Cardiac septum (tissue), 1 donor: ENCODE data around the gene DEPDC7. TPM values are rescaled to one million over a fixed set of nuclear protein-coding genes. Genes with fewer than 3 reads are reported as not detected.
"Not testable (repeated sequence)": the region's sequence is repeated elsewhere in the genome, so short reads cannot be mapped to it uniquely, and the experiment has no call there.

Experiments used
- DNase-seq: peaks from one replicate; pipeline ENCODE4 v3.0.0-alpha.2; 2020; ENCODE audit warnings: low spot score
- intact Hi-C: fragments of 100-400 bp; cut with DNase I; formaldehyde crosslinking; loops from one replicate; pipeline ENCODE4 v1.14.0; 2022
- long read RNA-seq: library from polyadenylated mRNA; unstranded; transcript quantifications from one replicate; pipeline ENCODE4 v2.0.0, GENCODE V29; 2021
- total RNA-seq: library from RNA; stranded (reverse); fragmentation: NEBNext Ultra II Directional; extraction: Animal tissue kit (Norgen Biotek cat#: 25700); gene quantifications from one replicate; pipeline ENCODE4 v1.2.1, GENCODE V29; 2021
- donor health status: DM: no; HTN: no; CAD: no.

Gene DEPDC7
- 0.30 TPM for total RNA-seq
- long read RNA-seq, partial matches to known transcripts = 0 of 1 reads
- long read RNA-seq, other reads (novel, unspliced or antisense) = 0 of 1 reads

DNA sequence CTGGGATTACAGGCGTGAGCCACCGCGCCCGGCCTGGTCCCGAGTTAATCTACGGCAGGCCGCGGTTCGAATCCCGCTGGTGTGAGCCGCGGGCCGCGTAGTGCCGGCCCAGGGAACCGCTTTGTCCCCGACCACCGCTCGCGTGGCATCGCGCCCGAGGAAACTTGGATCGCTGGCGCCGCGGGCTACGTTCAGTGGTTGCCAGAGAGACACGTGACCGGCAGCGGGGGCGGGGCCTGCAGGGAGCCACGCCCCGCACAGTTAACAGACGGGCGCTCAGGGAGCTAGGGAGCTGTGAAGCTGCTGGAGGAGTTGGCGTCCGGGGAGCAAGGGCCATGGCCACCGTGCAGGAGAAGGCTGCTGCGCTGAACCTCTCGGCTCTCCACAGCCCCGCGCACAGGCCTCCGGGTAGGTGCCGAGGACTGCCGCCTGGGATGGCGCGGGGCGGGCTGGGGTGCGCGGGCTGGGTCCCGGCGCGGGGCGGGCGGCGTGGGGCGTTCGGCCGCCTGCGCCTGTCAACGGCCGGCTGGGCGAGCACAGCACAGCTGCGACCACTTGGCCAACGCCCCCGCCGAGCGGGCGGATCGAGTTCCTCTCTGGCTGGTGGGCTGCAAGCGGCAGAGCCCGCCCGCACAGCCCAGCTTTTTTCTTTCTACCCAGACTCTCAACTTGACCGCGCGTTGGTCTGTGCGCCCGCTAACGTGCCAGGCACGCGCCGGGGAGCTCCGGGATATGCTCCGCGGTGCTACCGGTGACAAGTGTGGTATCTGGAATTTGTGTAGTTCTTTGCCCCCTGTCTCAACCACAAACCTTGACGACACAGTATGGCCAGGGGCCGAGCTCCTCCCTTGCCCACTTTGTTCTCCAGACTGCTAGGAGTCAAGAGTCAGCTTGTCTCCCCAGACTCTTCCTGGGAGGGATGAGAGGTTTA, at the start of gene DEPDC7:
Gene DEPDC7 (plus strand): TSS at position 258 of the 931 bp plus-strand sequence. CDS start 78 bp downstream, at position 336.
- peak; percentile 92 for DNase-seq
- intact Hi-C loops = no loop called here

DNA sequence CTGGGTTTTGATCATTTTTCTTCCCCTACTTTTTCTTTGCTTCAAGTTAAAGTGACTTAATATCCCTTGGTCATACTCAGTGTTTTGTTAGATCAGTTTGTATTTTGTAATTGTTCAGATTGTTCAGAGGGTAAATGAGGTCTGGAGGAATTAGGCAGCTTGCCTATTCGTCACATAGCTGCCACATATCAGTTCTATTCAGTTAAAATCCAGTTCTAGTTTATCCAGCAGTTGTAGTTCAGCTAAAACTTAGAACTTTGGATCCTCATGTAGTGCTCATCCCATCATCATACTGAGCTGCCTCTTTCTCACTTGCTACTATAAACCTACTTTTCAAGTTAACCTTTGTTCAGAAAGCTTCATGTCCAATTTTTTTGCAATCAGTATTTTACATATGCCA, 47.1 kb upstream of the DEPDC7 start:
- intact Hi-C loops = no loop called here
- no peak for DNase-seq

DNA sequence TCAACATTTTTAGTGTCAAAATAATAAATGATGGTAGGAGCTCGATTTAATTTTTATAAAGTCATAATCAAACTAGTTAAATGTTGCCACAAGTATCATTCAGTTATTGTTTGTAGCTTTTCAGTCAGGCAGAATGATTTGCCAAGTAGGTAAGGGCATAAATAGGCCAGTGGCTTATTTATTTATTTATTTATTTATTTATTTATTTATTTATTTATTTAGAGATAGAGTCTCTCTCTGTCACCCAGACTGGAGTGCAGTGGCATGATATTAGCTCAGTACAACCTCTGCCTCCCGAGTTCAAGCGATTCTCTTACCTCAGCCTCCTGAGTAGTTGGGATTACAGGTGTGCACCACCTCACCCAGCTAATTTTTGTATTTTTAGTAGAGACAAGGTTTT, 43.4 kb upstream of the DEPDC7 start:
- intact Hi-C loops, DNase-seq: not testable (repeated sequence)

DNA sequence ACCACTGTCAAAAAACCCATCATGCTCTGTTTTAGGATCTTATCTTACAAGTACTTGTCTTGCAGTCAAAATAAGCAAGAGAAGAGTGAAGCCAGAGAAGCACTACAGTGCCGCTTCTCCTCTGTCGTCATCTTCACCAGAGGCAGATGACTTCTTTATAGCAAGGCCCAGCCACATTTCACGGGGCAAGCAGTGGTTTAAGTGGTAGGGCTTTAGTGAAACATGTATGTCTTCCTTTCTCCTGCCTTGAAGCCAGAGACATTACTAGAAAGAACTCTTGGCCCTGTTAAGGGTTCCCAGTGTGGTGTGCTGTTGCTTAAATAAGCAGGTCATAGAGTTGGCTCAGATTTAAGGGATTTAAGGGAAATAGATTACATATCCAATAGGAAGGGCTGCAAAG, 42.9 kb upstream of the DEPDC7 start:
- no peak for DNase-seq
- intact Hi-C loops = no loop called here

DNA sequence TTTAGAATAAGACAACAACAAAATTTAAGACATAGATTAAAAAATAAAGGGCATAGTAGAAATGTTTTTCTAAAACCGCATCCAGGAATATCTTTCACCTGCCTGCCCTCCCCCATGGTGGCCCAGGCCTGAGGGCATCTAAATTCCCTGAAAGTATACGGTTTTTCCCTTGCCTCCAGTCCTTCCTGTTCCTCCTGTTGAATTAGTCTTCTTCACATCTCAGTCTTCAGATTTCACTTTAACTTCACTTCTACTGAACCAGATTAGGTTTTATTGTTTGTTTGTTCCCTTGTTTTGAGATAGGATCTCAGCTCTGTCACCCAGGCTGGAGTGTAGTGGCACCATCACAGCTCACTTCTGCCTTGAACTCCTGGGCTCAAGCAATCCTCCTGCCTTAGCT, 33.1 kb upstream of the DEPDC7 start:
- DNase-seq = no peak
- intact Hi-C loops = no loop called here

DNA sequence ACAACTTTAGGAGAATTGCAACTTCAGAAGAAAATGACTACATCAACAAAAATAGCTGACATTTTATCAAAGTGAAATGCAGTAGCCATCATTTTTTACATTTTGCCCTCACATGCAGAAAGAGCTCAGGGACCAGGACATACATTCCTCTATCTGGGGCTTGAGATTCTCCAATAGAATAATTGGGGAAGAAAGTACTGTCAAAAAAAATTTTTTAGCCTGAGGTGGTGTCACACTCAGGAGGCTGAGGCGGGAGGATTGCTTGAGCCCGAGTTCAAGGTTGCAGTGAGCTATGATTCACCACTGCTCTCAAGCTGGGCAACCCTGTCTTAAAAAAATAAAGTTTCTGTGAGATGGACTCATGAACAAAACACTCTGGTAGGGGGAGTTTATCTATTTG, 32.2 kb upstream of the DEPDC7 start:
- DNase-seq = no peak
- intact Hi-C loops = no loop called here

DNA sequence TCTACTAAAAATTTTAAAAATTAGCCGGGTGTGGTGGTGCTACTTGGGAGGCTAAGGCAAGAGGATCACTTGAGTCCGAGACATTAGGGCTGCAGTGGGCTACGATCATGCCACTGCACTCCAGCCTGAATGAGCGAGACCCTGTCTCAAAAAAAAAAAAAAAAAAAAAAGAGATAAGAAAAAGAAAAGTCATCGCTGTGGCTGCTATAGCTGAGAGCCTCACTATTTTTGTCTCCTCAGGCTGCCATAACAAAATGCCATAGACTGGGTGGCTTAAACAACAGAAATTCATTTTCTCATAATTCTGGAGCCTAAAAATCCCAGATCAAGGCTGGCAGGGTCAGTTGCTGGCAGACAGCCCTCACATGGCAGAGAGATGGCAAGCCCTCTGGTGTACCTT, 30.1 kb upstream of the DEPDC7 start:
- intact Hi-C loops = no loop called here
- no peak for DNase-seq

DNA sequence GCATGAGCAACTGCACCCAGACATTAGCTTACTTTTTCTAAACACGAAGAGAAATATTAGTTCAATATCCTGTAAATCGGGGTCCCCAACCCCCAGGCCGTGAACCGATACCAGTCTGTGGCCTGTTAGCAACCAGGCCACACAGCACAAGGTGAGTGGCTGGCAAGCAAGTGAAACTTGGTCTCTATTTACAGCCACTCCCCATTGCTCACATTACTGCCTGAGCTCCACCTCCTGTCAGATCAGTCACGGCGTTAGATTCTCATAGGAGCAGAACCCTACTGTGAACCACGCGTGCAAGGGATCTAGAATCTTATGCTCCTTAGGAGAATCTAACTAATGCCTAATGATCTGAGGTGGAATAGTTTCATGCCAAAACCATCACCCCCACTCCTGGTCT, 27.8 kb upstream of the DEPDC7 start:
- intact Hi-C loops = no loop called here
- DNase-seq = no peak

DNA sequence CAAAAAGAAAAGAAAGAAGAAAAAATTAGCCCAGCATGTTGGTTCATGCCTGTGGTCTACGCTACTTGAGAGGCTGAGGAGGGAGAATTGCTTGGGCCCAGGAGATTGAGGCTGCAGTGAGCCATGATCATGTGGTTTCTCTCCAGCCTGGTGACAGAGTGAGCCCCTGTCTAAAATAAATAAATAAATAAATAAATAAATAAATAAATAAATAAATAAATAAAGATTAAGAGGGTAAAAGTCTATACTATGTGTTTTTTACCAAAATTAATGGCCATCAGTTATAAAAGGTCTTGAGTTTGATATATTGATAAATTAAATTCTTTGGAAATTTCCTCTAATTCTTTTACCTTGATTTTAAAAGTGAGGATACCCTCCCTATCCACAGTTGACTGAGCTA, 25.2 kb upstream of the DEPDC7 start:
- intact Hi-C loops = no loop called here

DNA sequence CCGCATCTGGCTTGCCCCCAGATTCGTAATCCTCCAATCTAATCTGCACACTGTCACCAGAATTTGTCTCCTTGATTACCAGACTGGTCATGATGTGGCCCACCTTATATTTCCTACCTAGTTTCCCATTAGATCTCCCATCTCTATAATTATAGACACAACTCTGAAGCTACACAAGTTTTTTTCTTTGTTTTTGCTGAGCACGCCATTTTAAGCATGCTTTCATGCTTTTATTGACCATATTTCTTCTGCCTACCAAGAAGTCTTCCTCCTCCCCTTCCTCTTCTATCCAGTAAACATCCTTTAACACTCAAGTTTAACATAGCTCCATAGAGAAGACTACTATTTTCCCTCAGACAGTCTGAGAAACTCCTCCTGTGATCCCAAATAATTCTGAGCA, 24.3 kb upstream of the DEPDC7 start:
- no peak for DNase-seq
- intact Hi-C loops = no loop called here

More for the DNA sequence above, 25.2 kb upstream of the DEPDC7 start:
- DNase-seq = no peak

DNA sequence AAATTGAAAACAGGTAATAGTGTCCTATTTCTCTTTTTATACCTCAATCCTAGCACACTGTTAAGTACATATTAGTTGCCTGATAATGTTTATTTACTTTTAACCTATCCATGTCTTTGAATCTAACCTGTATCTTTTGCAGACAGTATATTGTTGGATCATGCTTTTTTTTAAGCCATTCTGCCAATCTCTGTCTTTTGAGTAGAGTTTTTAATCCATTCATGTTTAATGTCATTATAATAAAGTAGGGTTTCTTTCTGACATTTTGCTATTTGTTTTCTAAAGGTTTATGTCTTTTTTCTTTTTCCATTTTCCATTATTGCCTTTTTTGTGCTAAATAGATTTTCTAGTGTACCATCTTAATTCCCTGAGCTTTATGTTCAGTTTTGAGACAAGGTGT, 23.8 kb upstream of the DEPDC7 start:
- DNase-seq = no peak
- intact Hi-C loops = no loop called here

DNA sequence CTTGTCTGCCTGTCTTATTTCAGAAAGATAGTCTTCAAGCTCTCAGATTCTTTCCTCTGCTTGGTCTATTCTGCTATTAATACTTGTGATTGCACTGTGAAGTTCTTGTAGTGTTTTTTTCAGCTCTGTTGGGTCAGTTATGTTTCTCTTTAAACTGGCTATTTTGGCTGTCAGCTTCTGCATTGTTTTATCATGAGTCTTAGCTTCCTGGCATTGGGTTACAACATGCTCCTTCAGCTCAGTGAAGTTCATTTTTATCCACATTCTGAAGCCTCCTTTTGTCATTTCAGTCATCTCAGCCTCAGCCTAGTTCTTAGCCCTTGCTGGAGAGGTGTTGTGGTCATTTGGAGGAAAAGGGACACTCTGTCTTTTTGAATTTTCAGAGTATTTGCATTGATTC, 15.5 kb upstream of the DEPDC7 start:
- DNase-seq = no peak
- intact Hi-C loops = no loop called here

DNA sequence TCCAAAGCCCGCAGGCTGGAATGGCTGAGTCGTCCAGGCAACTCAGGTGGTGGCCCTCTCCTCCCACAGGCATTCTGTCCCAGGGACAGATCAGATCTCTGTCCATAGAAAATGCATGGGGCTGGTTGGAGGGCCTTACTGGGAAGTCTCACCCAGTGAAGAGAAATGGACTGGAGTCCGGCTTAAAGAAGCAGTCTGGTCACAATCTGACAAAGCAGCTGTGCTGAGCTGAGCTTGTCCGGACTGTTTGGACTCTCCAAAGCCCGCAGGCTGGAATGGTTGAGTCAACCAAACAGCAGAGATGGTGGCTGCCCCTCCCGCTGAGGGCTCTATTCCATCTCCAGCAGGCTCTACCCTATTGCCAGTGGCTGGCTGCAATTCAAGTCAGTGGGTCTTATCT, 14.4 kb upstream of the DEPDC7 start:
- intact Hi-C loops = no loop called here
- DNase-seq = no peak

DNA sequence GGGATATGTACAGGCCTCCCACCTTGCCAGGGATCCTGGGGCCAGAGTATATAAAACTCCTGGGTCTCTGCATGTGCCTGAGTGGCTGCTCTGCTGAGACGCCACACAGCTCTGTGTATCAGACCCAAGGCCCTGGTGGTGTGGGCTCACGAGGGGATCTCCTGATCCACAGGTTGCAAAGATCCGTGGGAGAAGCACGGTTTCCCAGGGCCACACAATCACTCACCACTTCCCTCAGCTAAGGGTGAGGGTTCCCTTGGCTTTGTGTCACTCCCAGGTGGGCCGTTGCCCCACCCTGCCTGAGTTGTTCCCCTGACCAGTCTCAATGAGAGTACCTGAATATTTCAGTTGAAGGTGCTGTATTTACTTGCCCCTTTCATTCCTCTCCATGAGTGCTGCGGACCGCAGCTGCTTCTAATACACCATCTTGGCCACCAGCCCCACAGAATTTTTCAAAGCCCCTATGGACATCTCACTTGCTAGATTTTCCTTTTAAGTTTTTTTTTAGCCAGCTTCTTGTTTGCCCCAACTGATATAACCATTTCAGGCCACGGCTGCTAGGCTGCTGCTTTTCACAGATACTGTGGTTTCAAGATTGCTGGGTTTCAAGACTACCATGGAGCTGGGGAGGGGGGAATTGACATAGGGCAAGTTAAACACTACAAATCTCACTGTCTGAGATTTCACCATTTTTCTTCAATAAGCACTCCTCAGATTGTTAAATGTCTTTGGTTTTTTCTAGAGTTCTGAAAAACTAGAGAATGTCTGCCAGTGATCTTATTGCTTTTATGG, 13.7 kb upstream of the DEPDC7 start:
- no peak for DNase-seq
- intact Hi-C loops = no loop called here

DNA sequence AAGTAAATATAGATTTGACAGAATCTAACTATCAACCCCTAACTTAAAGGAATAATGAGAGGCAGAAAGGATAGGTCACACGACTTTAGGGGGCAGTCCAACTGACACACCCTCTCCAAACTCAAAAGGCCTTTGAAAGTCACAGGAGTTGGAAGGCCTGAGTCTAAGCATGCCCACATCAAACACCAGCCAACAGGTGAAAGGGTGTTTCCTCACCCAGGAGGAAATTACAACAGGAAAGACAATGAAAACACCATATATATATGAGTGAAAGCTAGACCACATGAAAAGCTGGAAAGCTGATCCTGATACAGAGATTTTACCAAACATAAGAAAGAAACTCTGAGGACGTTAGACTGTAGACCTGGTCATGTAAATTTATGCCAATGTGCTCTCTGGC, 10.5 kb upstream of the DEPDC7 start:
- intact Hi-C loops = no loop called here
- DNase-seq = no peak

DNA sequence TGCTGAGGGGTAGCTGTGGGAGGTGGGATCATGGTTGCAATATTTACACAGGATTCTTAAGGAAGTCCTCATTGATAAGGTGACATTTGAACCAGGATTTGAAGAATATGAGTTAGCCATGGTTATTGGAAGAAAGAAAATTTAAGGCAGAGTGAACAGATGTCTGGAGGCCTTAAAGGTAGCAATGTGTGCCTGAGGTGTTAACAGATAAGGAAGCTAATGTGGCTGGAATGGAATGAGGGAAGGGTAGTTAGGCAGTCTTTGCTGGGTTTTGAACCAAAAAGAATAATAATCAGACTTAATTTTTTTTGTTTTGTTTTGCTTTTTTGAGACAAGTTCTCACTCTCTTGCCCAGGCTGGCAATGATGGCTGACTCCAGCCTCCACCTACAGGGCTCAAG, 9.7 kb upstream of the DEPDC7 start:
- no peak for DNase-seq
- intact Hi-C loops = no loop called here

DNA sequence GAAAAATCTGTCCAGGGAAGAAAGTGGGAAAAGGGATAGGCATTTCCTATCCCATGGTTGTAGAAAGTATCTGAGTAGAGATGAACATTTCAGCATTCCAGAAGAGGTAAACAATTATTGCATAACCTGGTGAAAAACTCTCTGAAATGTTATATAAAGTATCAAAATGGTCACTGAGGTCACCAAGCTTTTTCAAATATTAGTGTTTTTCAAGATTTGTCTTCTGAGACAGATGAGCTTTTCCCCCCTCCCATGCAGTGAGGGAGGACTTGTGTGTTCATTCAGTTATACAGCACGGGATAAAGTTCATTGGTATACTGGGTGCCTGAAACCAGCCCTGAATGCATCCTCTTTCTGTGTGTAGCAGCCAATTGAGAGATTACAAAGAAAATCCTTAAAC, 1.9 kb upstream of the DEPDC7 start:
- intact Hi-C loops = no loop called here
- DNase-seq = no peak

DNA sequence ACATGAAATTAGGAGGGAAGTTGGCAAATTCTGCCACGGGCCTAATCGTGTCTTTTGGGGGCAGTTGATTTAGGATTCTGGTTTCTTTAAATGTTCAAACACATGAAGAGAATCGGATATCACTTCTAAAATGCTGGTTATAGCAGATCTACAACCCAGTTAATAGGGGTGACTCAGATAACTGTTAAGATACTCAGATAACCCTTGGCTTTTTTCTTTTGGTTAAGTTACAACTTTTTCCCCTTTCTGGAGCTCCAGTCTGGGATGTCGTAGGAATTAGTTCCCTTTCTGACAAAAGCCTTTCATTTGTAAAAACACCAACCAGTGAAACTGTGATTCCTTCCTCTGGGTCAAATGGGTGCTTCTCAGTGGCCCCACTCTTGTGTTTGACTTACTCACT, 976 bp downstream of the DEPDC7 start:
- intact Hi-C loops = no loop called here
- no peak for DNase-seq

DNA sequence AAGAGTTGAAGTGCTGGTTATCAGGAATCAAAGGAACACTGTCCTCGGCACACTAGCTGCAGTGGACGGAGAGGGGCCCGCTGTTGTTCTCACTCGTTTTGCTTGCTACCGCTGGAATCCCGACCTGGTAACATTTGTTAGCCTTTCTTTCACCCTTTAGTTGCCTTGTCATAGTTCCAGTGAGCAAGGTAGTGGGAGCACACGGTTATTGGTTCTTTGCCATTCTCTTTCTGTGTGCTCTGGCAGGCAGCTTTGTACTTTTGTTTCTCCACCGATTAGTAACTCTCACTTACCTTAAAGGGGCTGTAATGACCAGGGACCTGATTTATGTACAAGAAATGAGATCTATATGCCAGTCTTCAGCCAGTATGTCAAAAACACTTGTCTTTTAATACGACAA, 1.8 kb downstream of the DEPDC7 start:
- DNase-seq = no peak
- intact Hi-C loops = no loop called here

DNA sequence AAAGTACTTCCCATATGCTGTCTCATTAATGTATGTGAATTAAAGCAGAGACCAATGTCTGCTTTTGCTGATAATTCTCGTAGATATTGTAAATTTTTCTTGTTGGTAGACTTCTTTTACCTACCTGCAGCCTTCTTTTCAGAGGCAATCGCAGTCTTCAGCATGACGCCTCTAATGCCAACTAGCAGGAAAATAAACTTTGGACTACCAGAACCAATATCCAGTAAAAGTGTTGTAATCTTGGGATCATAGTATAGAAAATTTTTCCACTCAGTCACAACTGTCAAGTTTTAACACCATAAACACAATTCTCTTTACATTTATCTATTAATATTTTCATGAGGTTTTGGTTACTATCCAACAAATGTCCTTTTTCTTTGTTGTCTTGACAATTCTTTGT, 2.3 kb downstream of the DEPDC7 start:
- DNase-seq = no peak
- intact Hi-C loops = no loop called here

DNA sequence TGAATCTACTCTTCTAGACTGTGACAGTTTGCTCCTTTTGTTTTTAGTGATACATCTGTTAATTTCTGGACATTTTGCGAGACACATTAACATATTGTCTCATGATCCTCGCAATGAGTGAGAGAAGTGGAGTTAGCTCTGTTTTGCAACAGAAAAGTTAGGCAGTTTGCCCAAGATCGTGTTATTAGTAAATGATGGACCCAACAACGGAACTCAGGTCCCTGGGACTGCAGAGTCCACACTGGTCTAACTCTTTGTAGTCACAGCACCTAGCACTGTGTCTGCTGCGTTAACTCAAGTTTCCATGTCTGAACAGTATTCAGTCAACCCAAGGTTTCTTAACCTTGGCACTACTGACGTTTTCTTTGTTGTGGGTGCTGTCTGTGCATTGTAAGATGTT, 3.2 kb downstream of the DEPDC7 start:
- DNase-seq = no peak
- intact Hi-C loops = no loop called here
